ENCODE data around the gene EEF1AKMT4.

GRCh38 chr3:184233127-184233843 lies 16.2 kb upstream of the EEF1AKMT4 start:
- TF ChIP-seq POLR2A (IDR thresholded peaks at IDR 0.05; ENCODE audit: low read depth, low read length) (no peak), POLR2AphosphoS5 (IDR thresholded peaks at IDR 0.05; ENCODE audit: low read depth, low read length) (no peak), TAF1 (IDR thresholded peaks at IDR 0.05; ENCODE audit: low read depth, low read length) (no peak), PAX5 (IDR thresholded peaks at IDR 0.05; ENCODE audit: insufficient read depth, low read length, severe bottlenecking) (no peak), POU2F2 (IDR thresholded peaks at IDR 0.05; ENCODE audit: low read depth, low read length) (no peak), SPI1 (IDR thresholded peaks at IDR 0.05; ENCODE audit: low read depth, low read length) (no peak)
